GM18517 (cell line): ENCODE data around the gene SYNDIG1.

Source experiments
- ATAC-seq: cut with Tn5 transposase; IDR thresholded peaks from one replicate; pipeline ENCODE4 v1.9.1; 2021; ENCODE audit warnings: mild to moderate bottlenecking, moderate library complexity; ENCODE audit not compliant: unreplicated experiment

Gene SYNDIG1

DNA sequence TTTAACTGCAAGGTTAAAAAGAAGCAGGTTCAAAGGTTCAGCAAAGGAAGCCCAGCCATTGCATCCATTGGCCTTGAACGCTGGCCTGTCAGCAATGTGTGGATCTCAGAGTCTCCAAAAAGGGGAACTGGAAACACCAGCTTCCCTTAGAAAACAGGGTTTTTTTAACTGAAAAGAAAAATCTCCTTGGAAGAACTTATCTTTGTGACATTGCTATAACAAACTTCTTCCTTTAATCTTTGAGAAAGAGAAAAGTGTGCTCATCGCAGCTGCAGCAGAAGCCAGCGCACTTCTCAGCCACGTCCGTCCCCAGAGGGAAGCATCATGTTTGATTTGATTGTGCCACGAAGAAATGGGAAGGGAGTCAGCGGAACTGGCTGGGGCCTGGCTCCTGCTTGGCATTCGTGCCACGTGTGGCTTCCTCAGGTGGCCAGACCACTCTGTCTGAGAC, 215.0 kb downstream of the SYNDIG1 start:
- no peak for ATAC-seq

DNA sequence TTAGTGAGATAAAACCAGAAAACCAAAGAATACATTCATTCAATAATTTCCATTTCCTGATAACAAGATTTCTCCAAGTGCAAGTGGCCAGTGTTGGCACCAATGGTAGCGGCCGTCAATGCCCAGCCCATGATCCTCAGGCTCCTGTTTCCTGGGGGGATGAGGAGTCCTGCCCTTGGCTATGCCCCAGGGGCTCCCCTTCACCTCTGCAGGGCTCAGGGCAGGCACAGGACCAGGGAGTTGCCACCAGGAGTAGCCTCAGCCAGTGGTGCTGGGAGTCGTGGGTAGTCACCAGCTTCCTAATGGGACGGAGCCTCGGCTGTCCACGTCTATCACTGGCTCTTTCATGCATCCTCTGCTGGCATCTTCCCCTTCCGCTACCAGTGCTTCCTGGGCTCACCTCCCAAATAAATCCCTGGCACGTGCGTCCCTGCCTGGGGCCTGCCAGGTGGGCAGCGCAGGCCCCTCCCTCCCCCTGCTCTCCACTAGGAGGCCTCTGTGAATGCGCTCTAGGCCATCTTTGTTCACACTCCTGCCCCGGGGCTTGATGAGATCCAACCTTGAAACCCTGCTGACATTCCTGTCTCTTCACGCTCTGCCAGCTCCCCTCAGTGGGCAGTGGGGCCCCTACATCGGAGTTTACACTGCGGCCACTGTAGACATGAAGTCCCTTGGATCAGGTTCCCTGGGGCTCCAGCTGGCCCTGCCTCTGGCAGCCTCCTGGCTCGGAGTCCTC, 215.7 kb downstream of the SYNDIG1 start:
- no peak for ATAC-seq

DNA sequence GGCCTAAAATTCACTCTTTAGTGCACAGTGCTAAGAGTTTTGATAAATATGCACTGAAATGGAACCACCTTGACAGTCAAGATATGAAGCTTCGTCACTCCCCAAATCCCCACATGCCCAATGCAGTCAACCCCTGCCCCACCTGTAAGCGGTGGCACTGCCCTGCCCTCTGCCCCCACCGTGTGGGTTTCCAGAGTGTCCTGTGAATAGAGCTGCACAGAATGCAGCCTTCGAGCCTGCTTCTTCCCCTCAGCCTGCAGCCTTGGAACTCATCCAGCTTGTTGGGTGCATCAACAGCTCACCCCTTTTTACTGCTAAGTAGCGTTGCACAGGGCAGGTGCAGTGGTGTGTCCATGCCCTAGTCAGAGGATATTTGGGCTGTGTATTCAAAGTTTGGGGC, 216.3 kb downstream of the SYNDIG1 start:
- no peak for ATAC-seq

DNA sequence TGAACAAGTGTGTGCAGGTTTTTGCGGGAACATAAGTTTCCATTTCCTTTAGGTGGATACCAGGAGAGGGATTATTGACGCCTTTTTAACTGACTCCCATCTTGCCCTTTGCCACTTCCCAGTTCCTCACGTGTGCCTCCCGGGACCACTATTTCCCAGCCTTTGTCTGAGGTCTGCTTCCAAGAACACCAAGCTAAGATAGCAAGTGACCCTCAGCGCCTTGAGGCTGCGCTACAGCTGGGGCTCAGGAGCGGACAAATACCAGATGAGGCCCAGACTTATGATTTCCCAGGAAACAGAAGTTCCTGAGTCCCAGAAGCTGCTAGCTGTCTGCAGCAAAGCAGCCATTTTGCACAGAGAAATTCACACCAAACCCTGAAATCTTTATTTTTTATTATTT, 216.7 kb downstream of the SYNDIG1 start:
- no peak for ATAC-seq

DNA sequence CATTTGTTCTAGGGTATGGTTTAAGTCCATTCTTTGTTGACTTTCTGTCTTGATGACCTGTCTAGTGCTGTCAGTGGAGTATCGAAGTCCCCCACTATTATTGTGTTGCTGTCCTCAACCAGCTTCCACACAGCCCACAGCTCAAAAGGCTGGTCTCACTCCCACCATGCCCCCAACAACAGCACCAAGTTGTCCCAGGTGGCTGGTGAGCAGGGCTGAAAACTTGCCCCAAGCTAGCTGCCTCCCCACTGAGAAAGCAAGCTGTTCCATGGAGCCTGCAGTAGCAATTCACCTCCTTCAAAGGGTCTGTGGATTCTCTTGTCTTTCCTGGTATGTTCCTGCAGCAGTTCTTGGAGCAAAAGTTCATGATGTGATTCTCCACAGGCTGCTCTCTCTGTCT, 221.0 kb downstream of the SYNDIG1 start:
- no peak for ATAC-seq

DNA sequence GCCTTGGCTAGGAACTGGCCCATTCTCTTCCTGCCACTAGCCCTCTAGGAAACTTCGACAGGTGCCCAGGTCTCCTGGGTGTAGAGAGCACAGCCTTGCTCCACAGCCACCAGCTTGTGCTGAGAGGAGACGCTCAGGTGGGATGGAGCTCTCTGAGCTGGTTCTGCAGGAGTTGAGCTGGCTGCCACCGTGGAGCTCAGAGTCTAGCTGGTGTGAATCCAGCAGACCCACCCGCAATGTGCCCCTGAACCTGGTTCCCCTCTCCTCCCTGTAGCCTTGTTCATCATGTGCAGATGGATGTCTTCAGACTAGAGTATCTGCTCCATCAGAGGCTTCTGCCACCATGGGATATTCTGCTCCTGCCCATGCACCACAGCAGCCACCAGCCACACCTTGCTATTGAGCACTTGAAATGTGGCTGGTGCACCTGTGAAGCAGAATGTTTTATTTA, 222.5 kb downstream of the SYNDIG1 start:
- ATAC-seq, result no peak

DNA sequence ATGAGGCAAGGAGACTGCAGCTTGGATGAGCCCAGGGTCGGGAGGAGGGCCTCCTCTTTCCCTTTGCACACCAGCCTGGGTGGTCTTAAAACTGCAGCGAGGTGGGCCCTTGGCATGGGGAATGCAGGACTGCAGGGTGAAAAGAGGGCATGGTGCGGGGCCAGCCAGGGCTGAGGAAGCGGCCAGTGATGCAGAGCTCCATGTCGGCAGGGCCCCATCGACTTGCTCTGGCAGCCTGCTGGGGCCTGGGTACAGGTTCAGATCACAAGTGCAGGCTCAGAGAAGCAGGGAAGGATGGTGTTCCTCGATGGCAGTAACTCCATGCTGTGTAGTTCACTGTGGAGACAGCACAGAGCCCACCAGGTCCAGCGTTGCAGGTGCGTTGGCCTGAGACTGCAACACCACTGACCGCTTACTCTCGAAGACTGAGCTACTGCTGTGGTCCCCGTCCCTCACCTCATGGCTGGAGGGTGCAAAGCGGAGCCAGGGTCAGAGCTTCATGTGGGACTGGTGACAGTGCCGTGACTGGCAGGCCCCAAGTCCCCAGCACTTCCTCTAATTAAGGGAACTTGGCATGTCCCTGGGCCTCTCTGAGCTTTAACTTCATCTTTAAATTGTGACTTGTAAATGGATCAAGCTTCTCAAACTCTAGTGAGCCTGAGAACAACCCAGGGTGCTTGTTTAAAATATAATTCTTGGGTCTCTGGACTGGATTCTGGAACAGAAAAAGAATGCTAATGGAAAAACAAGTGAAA, 223.2 kb downstream of the SYNDIG1 start:
- ATAC-seq, result no peak

DNA sequence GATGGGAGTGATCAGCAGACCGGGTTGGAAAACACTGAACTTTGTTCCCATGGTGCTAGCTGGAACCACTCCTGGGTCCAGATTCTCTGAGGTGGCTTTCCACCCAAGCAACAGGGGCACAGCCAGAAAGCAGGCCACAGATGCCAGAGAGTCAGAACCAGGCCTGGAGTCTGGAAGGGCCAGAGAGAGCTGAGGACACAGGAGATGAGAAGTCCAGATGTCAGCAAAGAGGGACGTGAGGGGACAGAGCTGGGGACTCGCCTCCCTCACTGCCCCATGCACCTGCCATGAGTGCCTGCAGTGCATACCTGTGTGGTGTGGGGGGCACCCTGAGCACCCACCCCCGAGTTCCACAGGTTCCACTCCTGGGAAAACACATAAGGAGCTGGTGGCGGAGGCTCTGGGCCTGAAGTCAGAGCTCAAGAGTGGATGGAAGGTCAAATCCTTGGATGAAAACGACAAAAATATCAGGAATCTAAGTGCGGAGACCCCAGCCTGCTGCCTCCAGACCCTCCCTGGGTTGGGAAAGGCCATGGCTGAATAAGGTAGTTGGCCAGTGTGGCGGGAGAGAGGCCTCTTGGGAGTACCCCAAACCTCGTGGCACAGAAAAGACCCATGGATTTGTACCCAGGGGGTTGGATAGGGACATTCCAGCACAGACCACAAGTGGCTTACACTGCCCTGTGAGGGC, 224.2 kb downstream of the SYNDIG1 start:
- ATAC-seq, result no peak

DNA sequence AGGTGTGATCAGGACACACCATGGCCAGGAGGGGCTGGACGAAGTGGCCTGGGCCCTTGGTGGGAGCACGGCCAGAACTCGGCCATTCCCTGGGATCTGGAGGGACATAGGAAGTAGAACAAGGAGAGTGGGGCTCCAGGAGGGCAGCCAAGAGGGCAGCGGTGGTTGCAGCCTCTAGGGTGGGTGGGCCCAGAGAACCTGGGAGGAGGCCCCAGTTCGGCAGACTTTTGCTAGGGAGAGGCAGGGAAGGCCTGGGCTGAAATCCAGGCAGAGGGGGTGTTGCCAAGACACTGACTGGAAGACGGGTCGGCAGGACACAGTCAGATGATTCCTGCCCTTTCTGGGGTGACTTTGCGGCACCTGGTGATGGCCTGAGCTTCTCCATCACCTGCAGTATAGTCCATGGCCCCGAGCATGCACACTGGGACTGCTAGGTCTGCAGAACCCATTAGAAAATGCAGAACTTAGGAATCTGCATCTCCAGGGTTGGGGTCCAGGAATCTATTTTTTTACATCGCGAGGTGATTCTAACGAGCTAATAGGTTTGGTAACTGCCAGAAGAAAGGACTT, 224.8 kb downstream of the SYNDIG1 start:
- no peak for ATAC-seq

DNA sequence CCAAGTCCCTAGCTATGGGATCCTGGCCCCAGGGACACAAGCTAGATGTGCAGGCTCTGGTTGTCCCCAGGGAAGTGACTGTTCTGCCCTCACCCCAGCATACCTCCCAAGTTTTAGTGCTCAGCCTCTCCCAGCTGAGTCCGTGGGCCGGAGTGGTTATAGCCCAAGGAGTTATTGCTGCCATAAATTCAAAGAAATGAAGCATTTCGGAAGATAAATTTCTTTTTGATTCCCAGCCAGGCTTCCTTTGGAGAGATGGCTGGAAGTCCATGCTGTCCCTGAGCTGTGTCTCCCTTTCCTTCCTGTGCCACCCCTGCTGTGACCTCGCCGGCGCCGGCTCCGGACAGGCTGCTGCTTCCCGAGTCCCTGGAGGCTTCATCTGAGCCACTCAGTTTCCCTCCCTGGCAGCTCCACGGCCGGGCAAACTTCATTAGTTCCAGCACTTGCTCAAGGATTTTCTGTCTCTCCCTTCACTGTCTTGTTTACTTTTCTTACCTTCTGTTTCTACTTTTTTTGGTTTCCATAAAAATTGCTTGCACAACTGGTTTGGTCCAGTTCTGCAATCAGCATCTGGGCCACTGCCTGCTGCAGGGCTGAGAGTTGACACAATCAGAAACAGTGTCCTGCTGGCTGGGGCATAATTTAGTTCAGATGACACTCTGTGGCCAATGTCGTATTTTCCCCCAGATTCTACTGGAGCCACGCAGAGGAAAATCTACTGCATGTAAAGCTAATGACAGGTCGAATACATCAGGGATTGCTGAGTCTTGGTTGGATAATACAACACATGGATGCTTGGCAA, 225.5 kb downstream of the SYNDIG1 start:
- no peak for ATAC-seq

DNA sequence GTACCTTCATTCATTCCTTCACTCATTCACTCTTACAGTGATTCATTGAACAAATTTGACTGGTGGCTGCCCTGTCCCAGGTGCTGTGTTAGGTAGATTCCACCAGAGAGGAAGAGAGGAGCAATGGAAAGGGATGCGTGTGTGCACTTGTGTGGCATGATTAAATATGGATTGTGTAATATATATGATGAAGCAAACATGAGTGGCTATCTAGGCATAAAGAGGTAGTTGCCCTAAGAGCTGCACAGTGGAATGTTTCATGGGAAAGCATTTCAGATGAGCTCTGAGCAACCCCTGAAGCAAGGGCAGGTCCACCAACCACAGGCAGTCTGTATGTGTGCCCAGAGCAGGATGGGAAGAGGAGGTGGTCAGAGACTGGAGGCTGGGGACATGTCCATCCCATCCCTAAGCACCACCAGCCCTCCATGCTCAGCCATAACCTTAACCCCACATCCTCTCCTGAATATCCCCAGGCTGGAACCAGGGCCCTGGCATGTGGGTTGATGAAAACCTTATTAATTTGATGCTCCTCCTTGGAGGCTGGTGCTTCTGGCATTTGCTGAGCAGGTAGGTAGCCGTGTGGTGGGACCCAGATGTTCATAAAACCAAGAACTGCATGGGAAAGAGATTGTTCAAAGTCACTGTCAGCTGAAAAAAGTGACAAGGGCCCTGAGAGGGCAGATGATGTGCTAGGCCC, 226.2 kb downstream of the SYNDIG1 start:
- no peak for ATAC-seq

DNA sequence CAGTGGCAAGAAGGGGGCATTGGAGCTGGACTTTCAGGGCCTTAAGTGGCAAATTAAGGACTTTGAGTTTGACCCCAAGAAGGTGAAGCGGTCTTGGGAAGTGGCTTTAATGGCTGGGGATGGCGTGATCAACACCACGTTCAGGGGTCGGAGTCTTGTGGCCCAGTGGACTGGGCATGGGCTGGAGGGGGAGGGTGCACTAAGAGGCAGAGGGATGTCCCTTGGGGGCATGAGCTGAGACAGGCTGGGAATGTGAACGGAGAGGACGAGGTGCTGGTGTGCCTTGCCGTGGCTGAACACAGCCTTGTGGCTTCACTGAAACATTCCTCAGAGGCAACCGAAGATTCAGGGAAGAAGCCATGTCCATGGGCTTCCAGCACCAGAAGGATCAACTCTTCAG, 227.0 kb downstream of the SYNDIG1 start:
- no peak for ATAC-seq

DNA sequence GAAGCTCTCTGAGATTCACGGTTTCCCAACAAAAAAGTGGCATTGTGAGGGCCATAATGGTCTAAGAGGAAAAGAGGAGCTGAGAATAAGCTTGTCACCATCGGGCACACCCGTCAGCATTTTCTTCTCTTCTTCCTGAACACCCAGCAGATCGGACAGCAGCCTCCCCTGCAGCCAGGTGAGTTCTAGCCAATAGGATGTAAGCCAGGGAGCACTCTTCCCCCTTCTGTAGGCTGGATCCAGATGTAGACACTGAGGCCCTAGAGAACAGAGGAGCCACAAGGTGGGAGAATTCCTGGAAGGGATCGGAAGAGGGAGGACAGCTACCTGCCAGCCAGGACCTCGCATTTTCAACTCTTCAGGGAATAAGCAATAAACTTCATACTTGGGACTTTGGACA, 228.0 kb downstream of the SYNDIG1 start:
- no peak for ATAC-seq

DNA sequence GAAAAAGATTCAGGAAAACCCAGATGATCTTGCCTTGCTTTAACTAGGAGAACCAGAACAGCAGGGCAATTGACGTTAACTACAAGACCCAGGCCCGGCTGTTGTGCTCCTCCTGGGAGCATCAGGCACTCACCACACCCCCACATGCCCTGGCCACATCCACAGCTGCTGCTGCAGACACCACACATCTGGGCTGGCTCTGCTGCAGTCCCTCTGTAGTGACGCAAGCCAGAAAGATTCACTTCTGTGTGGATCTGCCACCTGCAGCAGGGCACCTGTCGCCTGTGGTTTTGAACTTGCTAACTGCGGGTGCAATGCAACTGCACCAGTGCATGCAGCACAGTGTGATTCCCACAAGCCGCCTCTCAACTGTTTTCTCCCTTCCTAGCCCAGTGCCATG, 228.8 kb downstream of the SYNDIG1 start:
- ATAC-seq, result no peak

DNA sequence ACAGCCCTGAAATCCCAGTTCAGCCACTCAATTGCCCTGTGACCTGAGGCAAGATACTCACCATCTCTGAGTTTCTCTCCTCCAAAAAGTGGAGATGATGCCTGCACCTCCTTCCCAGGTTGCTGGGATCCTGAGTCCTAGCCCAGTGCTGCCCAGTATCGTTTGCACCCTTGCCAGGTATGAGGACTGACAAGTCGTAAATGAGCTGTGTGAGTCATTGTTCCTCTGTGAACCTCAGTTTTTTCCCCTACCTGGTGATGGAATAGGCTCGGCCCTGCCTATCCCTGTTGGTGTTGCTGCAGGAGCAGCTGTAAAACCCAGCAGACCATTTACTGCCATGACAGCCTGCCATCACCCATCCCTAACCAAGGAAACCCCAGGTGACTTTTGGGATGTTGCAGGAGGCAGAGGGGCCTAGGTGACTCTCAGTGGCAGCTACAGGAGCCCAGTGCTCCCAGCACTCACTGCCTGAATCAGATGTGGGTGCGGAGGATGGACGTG, 229.3 kb downstream of the SYNDIG1 start:
- no peak for ATAC-seq

DNA sequence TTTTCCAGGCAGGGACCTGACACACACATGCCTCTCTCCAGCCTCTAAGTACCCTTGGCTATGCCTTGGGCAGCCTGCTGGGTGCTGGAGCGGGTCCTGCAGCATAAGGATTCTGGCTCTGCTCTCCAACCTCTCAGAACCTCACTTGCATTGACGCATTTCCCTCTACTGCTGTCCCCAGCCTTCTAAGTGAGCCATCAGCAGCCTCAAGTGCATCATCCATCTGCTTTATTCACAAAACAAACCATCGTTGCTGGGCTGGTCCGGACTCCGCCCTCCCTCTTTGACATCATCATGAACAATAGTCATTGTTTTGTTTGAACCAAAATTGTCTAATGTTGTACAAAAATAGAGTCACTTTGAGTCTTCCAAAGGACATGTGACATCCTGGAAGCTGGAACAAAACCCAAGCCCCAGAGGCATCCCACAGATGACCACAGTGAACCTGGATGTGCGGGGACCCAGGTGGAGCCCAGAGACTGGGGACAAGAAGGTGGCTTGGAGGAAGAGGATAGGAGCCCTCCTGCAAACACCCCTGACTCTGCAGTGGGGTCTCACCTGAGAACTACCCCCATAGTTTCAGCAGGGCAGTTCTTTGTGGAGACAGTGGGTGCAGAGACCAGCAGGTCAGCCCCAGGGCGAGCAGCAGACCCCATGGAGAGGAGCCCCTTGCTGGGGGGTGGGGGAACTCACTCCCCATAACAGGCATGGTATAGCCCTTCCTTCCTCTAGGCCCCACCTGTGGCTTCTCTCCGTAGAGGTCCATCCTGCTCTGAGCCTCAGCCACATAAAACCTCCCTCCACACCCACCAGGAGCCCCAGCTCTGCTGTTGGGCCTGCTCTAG, 230.1 kb downstream of the SYNDIG1 start:
- ATAC-seq, result no peak

DNA sequence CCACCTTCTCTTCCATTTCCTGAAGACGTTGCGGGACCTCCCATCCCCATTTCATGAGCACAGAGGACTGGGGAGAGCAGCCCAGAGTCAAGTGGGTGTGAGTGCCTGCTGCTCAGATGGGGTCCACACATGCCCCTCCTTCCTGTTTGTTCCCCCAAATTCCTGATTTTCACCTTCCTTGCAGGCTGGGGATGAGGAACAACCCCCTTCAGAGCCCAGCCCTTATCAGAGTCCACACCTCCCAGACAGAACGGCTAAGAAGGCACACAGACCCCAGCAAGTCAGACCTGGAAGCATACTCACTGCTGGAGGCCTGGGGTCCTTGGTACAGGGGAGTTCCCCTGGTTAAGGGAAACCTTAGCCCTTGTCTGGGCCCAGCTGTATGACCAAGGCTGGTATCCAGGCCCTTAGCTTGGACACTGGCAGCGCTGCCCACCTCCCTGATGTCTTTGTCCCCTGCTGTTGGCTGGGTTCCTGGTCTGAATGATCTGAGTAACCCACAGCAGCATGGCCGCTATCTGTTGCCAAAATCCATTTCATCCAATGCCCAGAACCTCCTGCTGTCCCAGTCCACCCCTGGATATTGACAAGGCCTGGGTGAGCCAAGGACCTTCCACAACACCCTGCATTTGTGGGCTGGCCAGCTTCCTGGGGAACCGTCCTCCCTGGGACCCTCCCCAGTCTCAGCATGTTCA, 230.9 kb downstream of the SYNDIG1 start:
- no peak for ATAC-seq

DNA sequence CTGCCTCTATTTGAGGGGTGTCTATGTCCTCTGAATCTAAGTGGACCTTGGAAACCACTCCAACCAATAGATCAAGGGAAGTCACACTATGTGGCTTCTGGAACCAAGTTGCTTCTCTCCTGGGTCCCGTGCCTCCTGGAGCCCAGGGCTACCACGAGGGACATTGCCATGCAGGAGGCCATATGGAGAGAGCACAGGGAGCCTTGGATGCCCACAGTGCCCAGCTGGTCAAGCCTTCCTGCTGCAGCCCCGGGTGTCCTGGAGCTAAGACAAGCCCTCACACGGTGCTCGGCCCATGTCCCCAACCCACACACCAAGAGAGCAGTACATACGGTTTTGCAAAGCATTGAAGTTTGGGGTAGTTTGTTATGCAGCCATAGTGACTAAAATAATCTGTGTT, 231.6 kb downstream of the SYNDIG1 start:
- no peak for ATAC-seq
